ENCODE results near the gene TRABD2B.

DNA sequence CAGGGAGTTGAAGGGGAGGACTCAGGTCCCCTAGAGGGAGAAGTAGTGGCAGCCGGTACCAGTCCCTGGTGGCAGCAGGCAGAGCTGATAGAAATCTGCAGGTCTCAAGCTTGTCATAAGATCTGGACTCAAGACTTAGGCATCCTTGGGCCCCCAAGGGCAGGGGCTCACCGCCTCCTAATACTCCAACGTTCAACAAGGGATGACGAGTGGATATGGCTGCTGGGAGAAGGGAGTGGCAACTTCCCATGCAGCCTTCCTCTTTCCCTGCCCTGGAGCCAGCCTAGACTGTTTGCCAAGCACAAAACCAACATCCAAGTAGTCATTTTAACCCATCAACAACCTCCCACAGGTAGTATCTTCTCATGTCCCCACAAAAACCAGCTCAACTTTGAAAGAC, 6.9 kb downstream of the TRABD2B start:
- TF ChIP-seq, protein P1, sequence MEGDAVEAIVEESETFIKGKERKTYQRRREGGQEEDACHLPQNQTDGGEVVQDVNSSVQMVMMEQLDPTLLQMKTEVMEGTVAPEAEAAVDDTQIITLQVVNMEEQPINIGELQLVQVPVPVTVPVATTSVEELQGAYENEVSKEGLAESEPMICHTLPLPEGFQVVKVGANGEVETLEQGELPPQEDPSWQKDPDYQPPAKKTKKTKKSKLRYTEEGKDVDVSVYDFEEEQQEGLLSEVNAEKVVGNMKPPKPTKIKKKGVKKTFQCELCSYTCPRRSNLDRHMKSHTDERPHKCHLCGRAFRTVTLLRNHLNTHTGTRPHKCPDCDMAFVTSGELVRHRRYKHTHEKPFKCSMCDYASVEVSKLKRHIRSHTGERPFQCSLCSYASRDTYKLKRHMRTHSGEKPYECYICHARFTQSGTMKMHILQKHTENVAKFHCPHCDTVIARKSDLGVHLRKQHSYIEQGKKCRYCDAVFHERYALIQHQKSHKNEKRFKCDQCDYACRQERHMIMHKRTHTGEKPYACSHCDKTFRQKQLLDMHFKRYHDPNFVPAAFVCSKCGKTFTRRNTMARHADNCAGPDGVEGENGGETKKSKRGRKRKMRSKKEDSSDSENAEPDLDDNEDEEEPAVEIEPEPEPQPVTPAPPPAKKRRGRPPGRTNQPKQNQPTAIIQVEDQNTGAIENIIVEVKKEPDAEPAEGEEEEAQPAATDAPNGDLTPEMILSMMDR (conservative IDR thresholded peaks at IDR 0.05), result no peak
- no peak for TF ChIP-seq ZFX (IDR thresholded peaks at IDR 0.05)

All from C4-2B (cell line).